GM12865 (cell line): ENCODE data around the gene ABHD16A.

Experiments used
- DNase-seq: peaks from one replicate; pipeline ENCODE4 v3.0.0; 2010; ENCODE audit warnings: low read depth
- H3K4me3 ChIP-seq: 2 replicates; pipeline ENCODE4 v1.5.1; 2011; ENCODE audit warnings: mild to moderate bottlenecking, low read depth, low read length, control low read depth
- CTCF ChIP-seq: IDR thresholded peaks from 2 replicates; pipeline ENCODE4 v1.5.1; 2011; ENCODE audit warnings: low read length, control low read depth, low read depth, inconsistent platforms; ENCODE audit not compliant: insufficient read depth; ENCODE audit errors: missing control alignments

The ABHD16A gene

GRCh38 chr6:31702819-31703716, at the start of gene ABHD16A:
ABHD16A (minus strand) TSS chr6:31703324; CDS start chr6:31703281, 43 bp downstream.
- no peak for TF ChIP-seq CTCF

GRCh38 chr6:31752739-31753319, 49.7 kb upstream of the ABHD16A start:
- H3K4me3 ChIP-seq = no peak overlapping the region
- DNase-seq = no peak
- no peak for TF ChIP-seq CTCF

More at GRCh38 chr6:31702819-31703716, at the start of gene ABHD16A:
- peak; percentile 99 for DNase-seq
- H3K4me3 ChIP-seq = peak within 1 kb of the TSS; percentile 85

GRCh38 chr6:31750411-31751022, 47.4 kb upstream of the ABHD16A start:
- TF ChIP-seq CTCF = no peak
- H3K4me3 ChIP-seq = no peak overlapping the region
- DNase-seq = no peak

GRCh38 chr6:31749301-31750036, 46.3 kb upstream of the ABHD16A start:
- DNase-seq = no peak
- H3K4me3 ChIP-seq = no peak overlapping the region
- TF ChIP-seq CTCF = no peak

GRCh38 chr6:31744422-31744821, 41.3 kb upstream of the ABHD16A start:
- TF ChIP-seq CTCF = no peak
- no peak for DNase-seq
- no peak overlapping the region for H3K4me3 ChIP-seq

- no peak for TF ChIP-seq CTCF
- no peak overlapping the region for H3K4me3 ChIP-seq
Observed at GRCh38 chr6:31742894-31743293, 39.8 kb upstream of the ABHD16A start.

More at GRCh38 chr6:31742894-31743293, 39.8 kb upstream of the ABHD16A start:
- no peak for DNase-seq
